ENCODE results near the gene PCGF5. TPM values are rescaled to one million over a fixed set of nuclear protein-coding genes. Genes with fewer than 3 reads are reported as not detected.

Gene PCGF5
- polyA plus RNA-seq, 1 donor, result 14.6 TPM

- DNase-seq (ENCODE audit: low read depth), result no peak
These were observed 108.0 kb downstream of the PCGF5 start for GRCh38 chr10:91328320-91328984.

Other genes with a start within 250 kb of the PCGF5 start
- gene HECTD2, start 189.7 kb downstream of the PCGF5 start, polyA plus RNA-seq (ENCODE audit: insufficient read length), result 15.5 TPM

Data from forelimb muscle (tissue), 1 donor.